ENCODE results near the gene IQGAP1.

The IQGAP1 gene

GRCh38 chr15:90487186-90487585 is 99.1 kb downstream of the IQGAP1 start:
- TF ChIP-seq CTCF (IDR thresholded peaks at IDR 0.05; ENCODE audit: insufficient read depth, low read depth, low read length, missing control alignments), result no peak
- no peak for DNase-seq (ENCODE audit: low read depth)
- no peak overlapping the region for H3K4me3 ChIP-seq (ENCODE audit: low read depth, low read length)

- TF ChIP-seq CTCF (IDR thresholded peaks at IDR 0.05; ENCODE audit: insufficient read depth, low read depth, low read length, missing control alignments), result no peak
- no peak overlapping the region for H3K4me3 ChIP-seq (ENCODE audit: low read depth, low read length)
- no peak for DNase-seq (ENCODE audit: low read depth)
These were observed 101.5 kb downstream of the IQGAP1 start for GRCh38 chr15:90489514-90489913.

GRCh38 chr15:90489944-90490343 is 101.9 kb downstream of the IQGAP1 start:
- no peak overlapping the region for H3K4me3 ChIP-seq (ENCODE audit: low read depth, low read length)
- no peak for TF ChIP-seq CTCF (IDR thresholded peaks at IDR 0.05; ENCODE audit: insufficient read depth, low read depth, low read length, missing control alignments)
- no peak for DNase-seq (ENCODE audit: low read depth)

- H3K4me3 ChIP-seq (ENCODE audit: low read depth, low read length), result no peak overlapping the region
- no peak for DNase-seq (ENCODE audit: low read depth)
- no peak for TF ChIP-seq CTCF (IDR thresholded peaks at IDR 0.05; ENCODE audit: insufficient read depth, low read depth, low read length, missing control alignments)
These were observed 105.6 kb downstream of the IQGAP1 start for GRCh38 chr15:90493647-90494046.

GRCh38 chr15:90495067-90495466 is 107.0 kb downstream of the IQGAP1 start:
- H3K4me3 ChIP-seq (ENCODE audit: low read depth, low read length), result no peak overlapping the region
- no peak for TF ChIP-seq CTCF (IDR thresholded peaks at IDR 0.05; ENCODE audit: insufficient read depth, low read depth, low read length, missing control alignments)
- DNase-seq (ENCODE audit: low read depth), result no peak

- no peak for TF ChIP-seq CTCF (IDR thresholded peaks at IDR 0.05; ENCODE audit: insufficient read depth, low read depth, low read length, missing control alignments)
- no peak overlapping the region for H3K4me3 ChIP-seq (ENCODE audit: low read depth, low read length)
- no peak for DNase-seq (ENCODE audit: low read depth)
These were observed 108.7 kb downstream of the IQGAP1 start for GRCh38 chr15:90496791-90497190.

GRCh38 chr15:90497376-90497775 is 109.3 kb downstream of the IQGAP1 start:
- no peak for TF ChIP-seq CTCF (IDR thresholded peaks at IDR 0.05; ENCODE audit: insufficient read depth, low read depth, low read length, missing control alignments)
- no peak overlapping the region for H3K4me3 ChIP-seq (ENCODE audit: low read depth, low read length)
- DNase-seq (ENCODE audit: low read depth), result no peak

Measured in GM12865 (cell line).